GM21576 (cell line): ENCODE results near the gene KLHL24.
A peak's percentile ranks its signal among the peaks of the same experiment; 100 is the strongest.
"Not testable (repeated sequence)": the region's sequence is repeated elsewhere in the genome, so short reads cannot be mapped to it uniquely, and the experiment has no call there.

Experiments used
- ATAC-seq: cut with Tn5 transposase; IDR thresholded peaks from one replicate; pipeline ENCODE4 v1.9.1; 2021; ENCODE audit warnings: mild to moderate bottlenecking, moderate library complexity; ENCODE audit not compliant: unreplicated experiment

The KLHL24 gene

DNA sequence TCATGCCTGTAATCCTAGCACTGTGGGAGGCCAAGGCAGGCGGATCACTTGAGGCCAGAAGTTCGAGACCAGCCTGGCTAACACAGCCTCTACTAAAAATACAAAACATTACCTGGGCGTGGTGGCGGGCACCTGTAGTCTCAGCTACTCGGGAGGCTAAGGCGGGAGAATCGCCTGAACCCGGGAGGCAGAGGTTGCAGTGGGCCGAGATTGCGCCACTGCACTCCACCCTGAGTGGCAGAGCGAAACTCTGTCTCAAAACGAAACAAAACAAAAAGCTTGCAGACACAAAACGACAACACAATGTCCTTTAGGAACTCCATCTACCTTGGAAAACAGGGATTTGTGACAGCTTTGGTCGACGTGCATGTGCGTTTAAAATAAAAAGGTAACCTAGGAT, 716 bp upstream of the KLHL24 start:
- ATAC-seq = no peak

DNA sequence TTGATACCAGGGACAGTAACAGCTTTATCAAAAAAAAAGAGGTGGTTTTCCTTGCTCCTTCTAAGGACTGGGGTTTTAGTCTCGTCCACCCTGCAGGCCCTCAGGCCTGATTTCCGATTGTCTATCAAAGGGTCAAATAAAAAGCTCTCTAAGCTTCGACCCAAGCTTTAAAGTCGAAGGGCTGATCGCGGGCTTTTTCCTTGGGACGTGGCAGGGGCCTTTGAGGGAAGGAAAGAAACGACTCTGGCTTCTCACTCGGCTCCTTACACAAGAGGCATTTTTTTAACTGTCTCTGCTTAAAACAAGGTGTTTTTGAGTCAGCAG, 354 bp upstream of the KLHL24 start:
- no peak for ATAC-seq

DNA sequence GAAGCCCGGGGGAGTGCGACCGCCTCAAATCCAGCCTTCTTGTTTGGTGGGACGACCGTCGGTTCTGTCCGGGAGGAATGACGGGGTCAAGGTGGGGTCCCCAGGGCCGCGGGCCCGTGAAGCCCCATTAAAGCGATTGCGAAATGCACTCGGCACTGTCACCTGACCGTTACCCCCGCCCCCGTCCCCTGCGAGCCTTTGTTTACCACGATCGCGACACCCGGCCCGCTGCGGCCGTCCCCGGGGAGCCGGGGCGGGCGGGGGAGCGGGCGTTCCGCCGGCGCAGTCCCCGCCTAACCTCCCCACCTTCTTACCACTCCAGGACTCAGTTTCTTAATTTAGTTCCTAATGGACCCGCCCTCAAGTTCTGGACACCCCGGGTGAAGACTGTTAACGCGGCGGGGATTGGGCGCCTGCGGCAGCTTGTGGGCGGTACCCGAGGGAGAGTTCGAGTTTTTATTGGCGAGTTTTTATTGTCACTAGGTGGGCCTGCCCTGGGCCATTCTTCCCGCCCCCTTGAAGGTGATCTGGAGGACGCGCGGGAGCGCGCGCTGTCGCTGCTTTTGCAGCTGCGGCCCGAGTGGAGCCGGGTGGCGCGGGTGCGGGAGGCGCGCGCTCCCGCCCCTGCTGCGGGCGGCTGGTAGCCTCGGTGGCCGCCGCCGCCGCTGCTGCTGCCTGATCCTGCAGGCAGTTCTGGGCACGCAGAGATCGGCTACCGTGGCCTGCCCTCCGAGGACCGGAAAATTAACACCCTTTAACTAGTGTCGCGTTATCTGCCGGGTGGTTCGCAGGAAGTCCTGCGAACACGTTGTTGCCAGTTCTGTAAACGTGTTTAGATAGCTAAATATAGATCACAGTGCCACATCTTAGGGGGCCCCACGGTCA, 1.0 kb downstream of the KLHL24 start:
- peak; percentile 80 for ATAC-seq

DNA sequence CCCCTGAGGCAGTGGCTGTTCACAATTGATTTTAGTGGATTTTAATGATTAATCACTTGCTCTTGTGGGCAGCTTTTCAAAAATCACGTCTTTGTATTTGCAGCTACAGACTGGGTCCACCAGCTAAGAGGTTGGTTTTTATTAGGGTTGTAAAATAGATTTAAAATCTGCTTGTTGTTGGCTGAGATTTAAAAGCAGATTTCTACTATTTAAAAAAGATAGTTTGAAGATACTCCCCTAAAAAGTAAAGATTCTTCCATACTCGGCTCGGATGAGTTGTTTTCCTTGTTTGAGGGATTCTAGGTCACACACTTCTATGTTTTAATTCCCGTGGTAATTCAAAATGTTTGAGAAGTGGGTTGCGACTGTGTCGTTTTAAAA, 1.7 kb downstream of the KLHL24 start:
- ATAC-seq = no peak

DNA sequence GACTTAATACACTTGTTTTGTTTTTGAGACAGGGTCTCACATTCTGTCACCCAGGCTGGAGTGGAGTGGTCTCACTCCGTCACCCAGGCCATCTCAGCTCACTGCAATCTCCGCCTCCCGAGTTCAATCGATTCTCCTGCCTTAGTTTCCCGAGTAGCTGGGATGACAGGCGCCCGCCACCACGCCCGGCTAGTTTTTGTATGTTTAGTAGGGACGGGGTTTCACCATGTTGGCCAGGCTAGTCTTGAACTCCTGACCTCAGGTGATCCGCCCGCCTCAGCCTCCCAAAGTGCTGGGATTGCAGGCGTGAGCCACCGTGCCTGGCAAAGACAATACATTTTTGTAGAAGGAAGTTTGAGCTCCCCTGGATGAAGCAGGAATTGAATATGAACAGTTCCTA, 2.2 kb downstream of the KLHL24 start:
- not testable (repeated sequence) for ATAC-seq

DNA sequence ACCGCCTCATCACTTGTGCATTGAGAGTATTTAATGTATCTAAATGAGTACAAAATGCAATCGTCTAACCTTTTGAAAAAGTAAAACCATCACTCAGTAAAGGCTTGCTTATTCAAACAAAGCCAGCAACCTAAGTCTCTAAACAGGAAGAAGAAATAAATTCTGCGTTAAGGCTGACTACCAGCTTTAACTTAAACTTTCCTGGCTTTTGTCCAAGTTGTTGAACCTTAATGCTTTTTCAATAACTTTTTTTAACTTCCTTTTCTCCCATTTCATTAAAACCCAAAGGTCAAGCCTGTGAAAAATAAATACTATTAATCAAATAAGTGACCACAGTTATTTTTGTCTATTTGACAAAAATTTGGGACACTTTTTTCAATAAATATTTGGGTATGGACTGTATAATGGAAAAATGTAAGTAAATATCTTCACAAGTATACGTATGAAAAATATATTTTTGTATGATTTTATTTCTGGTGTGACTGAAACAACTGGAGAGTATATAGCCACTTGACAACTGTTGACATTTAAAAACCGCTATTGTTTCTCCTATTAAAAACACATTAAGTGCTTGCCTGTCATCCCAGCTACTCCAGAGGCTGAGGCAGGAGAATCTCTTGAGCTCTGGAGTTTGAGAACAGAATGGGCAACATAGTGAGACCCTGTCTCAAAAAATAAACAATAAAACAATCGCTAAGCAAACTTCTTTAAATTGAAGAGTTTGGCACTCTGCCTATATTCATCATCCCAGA, 2.9 kb downstream of the KLHL24 start:
- ATAC-seq = no peak

DNA sequence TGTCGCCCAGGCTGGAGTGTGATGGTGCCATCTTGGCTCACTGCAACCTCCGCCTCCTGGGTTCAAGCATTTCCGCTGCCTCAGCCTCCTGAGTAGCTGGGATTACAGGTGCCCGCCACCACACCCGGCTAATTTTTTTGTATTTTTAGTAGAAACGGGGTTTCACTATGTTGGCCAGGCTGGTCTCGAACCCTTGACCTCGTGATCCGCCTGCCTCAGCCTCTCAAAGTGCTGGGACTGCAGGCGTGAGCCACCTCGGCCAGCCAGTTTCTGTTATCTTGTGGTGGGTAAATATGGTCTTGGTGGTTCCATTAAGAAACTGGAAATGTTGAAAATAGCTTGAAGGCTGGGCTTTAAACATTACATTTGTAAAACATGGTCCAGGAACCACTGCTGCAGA, 5.2 kb downstream of the KLHL24 start:
- ATAC-seq = not testable (repeated sequence)

DNA sequence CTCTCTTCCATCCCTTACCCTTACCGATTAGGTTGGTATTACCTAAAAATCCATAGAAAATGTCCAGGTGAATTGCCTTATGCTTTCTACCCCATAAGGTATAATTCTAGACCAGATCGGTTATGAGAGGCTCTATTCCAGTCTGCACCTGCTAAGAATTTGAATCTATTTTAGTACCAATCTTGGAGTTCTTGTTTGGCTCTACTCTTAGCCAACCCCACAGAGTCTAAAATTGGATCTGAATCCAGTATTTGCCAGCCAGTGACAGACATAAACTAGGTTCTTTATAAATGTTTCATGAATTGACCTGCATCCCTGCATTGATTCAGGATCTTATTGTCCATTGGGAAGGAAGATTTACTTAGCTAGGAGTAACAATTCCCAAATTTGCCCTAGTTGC, 6.5 kb downstream of the KLHL24 start:
- ATAC-seq = no peak

DNA sequence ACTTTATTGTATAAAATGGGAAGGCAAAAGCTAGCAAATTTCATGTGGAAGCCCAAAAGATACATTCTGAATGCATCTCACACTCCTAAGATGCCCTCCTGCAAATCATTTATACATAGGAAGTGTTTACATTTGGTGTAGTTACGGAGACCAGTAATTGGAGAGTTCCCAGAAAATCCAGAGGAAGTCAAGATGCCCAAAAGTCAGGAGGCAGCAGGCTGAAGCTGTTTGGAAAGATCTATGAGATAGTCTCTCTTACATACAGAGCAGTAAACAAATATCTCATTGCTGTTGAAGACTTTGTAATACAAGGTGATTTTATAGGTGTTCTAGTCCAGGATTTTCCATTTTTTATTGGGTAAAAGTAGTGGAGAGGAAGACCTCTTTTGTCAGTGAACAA, 8.8 kb downstream of the KLHL24 start:
- ATAC-seq = no peak

DNA sequence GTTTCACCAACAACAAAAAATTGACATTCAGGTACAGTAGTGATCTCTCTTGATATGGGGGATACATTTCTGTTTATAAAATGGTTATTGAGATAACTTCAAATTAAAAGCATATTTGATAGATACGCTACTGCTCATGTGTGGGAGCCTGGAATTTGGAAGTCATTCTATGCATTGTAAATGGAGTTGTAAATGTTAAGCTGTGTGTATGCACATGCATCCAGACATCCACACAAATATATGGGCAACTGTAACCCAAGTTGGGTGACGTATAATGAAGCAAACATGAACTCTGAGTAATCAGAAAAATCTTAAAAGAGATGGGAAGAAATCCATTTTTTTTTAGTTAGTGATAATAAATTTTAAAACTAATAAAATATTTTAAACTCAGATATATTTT, 9.8 kb downstream of the KLHL24 start:
- ATAC-seq = no peak

DNA sequence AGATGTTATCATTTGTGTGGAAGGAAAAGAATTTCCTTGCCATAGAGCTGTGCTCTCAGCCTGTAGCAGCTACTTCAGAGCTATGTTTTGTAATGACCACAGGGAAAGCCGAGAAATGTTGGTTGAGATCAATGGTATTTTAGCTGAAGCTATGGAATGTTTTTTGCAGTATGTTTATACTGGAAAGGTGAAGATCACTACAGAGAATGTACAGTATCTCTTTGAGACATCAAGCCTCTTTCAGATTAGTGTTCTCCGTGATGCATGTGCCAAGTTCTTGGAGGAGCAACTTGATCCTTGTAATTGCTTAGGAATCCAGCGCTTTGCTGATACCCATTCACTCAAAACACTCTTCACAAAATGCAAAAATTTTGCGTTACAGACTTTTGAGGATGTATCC, 15.1 kb downstream of the KLHL24 start:
- ATAC-seq = no peak

DNA sequence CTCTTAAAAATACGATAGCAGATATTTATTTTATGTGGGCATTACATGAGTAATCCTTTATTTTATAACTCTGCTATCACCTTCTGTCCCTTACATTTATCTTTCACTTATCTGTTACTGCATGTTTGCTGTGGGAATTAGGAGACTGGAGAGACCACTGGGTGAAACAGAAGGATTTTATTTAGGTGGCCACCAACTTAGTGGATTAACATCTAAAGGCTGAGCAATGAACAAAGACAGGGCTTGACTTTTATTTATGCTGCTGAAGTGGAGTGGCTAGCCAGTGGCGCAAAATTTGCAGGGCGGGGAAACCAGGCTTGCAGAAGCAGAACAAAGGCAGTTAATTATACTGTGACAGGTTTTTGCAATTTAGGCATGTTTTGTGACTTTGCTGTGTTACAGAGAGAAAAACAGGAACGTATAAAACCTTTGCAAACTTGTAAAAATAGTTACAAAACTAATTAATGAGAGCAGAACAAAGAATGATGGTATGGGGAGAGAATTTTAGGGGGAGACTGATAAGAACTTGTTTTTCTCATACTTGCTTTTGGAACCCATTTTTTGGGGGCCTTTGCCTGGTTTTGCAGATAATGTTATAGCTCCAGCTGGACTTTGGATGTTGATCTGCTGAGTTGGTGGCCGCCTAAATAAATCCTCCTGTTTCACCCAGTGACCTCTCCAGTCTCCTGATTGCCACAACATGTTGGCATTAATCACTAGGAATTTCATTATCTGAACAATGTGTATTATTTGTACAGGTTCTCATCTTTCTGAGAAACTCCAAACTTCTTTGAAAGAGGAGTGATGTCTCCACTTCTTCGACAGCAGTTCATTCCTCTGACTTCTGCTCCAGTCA, 18.0 kb downstream of the KLHL24 start:
- no peak for ATAC-seq

DNA sequence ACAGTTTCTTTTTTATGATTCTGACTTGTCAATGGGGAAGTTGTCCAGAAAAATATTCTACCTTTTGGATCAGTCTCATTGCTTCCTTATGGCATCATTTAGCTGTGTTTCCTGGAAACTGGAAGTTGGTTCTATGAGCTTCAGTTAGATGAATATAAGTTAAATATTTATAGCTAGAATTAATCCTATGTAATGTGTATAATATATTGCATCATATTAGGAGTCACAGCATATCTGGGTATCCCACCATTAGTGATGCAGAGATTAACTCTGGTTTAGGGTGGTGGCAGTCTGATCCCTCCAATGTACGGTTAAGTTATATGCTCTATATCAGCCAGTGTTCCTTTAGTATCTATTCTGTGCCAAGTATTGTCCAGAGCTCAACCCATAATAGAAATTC, 19.3 kb downstream of the KLHL24 start:
- no peak for ATAC-seq

DNA sequence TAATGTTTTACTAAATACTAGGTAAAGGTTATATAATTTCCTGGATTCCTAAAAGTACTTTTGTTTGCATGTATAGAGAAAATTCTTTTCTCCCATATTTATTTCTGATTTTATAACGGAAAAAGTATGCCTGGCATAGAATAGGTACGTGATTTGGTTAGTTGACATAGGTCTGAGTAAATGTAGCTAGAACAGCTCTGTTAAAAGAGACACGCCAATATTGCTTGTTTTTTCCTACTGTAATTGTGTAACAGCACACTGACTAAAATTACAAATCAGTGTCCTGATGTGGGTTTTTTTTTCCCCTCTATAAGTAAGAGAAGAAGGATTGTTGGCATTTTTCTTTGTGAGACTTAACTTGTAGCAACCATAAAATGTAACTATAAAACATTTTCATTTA, 26.7 kb downstream of the KLHL24 start:
- no peak for ATAC-seq

DNA sequence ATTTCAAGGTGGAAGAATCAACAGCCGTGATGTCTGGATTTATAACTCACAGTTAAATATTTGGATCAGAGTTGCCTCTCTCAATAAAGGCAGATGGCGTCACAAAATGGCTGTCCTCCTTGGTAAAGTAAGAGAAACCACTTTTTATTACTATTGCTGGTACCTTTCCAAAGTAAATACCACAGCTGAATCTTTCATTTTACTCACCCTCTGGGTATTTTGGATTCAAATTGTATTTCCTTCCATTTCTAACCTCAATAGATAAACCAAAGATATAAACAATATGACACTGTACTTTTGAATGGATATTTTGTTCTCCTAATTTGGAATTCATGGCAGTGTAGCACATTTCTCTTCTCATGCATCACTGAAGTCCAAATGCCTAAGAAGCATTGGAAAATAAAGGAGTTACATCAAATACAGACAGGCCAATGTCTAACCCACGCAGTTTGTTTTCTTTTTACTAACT, 29.5 kb downstream of the KLHL24 start:
- no peak for ATAC-seq

DNA sequence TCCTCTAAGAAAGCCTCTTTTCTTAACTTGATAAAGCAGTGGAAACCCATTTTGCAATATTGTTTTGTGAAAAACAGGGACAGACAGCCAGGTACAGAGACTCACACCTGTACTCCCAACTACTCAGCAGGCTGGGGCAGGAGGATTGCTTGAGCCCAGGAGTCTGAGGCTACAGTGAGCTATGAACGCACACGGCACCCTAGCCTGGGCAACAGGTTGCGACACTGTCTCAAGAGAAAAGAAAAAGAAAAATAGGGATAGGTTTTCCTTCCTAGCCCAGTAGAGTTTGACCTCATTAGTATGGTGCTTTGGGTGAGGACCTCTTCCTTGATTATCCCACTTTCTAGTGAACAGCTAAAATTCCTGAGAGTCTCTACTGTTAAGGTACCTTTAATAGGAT, 44.6 kb downstream of the KLHL24 start:
- no peak for ATAC-seq

DNA sequence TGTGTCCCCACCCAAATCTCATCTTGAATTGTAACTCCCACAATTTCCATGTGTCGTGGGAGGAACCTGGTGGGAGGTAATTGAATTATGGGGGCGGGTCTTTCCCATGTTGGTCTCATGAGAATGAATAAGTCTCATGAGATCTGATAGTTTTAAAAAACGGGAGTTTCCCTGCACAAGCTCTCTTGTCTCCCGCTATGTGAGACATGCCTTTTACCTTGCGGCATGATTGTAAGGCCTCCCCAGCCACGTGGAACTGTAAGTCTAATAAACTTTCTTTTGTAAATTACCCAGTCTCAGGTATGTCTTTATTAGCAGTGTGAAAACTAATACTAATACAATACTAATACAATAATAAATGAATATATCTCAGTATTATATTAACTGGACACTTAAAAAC, 52.3 kb downstream of the KLHL24 start:
- no peak for ATAC-seq

DNA sequence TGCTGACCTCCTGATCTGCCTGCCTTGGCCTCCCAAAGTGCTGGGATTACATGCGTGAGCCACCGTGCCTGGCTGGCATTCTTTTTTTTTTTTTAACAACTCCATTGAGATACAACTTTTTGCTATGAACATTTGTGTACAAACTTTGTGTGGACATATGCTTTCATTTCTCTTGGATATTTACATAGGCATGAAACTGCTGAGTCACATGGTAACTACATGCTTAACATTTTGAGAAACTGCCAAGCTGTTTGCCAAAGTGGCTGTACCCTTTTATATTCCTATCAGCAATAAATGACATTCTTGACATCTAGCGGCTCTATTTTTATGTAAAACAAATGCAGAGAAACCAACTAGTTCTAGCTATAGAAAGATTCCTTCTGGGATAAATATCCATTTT, 53.5 kb downstream of the KLHL24 start:
- no peak for ATAC-seq

DNA sequence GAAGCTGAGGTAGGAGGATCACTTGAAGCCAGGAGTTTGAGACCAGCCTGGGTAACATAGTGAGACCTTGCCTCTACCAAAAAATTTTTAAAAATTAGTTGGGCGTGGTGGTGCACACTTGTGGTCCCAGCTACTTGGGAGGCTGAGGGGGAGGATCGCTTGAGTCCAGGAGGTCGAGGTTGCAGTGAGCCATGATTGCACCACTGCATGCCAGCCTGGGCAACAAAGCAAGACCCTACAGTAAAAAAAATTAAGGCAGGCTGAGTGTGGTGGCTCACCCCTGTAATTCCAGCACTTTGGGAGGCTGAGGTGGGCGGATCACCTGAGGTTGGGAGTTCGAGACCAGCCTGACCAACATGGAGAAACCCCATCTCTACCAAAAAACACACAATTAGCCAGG, 54.2 kb downstream of the KLHL24 start:
- not testable (repeated sequence) for ATAC-seq

DNA sequence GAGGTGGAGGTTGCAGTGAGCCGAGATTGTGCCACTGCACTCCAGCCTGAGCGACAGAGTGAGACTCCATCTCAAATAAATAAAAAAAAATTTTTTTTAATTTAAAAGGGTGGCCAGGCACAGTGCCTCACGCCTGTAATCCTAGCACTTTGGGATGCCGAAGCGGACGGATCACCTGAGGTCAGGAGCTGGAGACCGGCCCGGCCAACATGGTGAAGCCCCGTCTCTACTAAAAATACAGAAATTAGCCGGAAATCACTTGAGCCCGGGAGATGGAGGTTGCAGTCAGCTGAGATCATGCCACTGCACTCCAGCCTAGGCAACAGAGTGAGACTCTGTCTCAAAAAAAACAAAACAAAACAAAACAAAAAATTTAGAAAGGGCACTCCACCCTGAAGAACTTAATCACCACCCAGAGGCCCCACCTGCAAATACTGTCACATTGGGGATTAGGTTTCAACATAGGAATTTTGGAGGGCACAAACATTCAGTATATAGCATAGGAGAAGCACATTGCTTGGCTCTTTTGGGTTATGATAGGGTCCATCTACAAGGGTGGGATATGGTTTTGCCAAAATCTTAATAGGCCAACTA, 55.1 kb downstream of the KLHL24 start:
- ATAC-seq = no peak

DNA sequence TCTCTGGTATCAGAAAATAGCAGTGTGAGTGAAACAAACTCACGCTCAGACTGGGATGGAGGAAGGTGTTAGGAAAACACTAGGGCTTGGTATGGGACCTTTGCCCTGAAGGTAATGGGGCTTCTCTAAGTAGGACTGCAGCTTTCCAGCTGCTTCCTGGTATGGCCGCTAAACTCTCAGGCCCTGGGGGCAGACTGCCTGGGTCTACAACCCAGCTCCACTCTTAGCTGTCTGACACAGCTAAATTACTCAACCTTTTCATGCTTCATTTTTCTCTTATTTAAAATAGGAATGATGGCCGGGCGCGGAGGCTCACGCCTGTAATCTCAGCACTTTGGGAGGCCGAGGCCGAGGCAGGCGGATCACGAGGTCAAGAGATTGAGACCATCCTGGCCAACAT, 57.0 kb downstream of the KLHL24 start:
- no peak for ATAC-seq
